Measurements from ENCODE around the gene FRMD1.

Gene FRMD1
- 0 reads per million in 3 experiments for total RNA-seq

- no peak for DNase-seq
These were observed at the start of gene FRMD1 for GRCh38 chr6:168078943-168079405. Gene FRMD1 (minus strand): TSS chr6:168079212. CDS start chr6:168079094, 118 bp downstream.

DNA sequence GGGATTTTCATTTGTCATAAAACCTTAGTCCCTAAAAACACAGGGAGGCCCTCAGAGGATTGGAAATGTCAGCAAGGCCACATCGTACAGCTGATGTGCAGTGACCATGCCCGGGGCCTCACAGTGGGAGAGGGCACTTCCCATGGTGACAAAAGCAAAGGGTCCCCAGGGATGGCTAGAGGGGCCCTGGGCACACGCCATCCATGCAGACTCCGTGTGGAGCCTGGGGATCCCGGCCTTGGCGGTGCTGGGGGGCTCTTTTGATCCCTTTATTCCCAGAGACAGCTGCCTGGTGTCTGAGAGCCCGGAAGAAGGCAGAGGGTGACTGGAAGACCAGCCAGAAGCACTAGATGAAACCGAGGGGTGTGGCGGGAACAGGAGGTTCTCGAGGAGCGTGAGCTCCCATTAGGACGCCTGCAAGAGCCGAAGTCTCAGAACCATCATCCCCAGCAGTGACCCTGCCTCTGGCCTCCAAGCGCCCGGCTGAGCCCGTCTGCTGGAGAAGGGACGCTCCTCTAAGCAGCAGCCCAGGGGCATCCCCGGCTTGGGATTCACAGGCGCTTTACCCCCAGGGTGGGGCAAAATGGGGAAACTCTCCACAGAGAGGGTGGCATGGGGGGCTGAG lies 49.1 kb upstream of the FRMD1 start:
- DNase-seq: no peak

DNA sequence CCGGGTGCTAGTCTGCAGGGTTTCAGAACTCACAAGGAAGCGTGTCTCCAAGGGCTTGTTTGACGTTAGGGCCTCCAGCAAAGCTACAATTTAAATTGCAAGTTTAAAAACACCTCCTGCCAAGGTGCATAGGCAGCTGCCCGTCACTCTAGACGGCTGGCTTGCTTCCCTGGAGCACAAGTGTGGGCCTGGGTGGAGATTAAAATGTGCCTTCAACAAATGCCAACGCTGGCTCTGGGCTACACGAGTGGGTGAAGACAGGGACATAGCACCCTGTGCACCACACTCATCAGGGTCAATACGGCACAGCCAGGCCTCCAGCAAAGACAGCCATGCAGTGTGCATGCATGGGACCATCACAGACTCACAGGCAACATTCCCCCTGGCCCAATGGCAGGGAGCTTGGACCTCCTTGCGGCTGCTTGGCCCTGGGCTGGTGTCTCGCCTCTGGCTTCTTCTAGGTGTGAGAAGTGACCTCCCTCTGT lies 48.4 kb upstream of the FRMD1 start:
- DNase-seq: no peak

DNA sequence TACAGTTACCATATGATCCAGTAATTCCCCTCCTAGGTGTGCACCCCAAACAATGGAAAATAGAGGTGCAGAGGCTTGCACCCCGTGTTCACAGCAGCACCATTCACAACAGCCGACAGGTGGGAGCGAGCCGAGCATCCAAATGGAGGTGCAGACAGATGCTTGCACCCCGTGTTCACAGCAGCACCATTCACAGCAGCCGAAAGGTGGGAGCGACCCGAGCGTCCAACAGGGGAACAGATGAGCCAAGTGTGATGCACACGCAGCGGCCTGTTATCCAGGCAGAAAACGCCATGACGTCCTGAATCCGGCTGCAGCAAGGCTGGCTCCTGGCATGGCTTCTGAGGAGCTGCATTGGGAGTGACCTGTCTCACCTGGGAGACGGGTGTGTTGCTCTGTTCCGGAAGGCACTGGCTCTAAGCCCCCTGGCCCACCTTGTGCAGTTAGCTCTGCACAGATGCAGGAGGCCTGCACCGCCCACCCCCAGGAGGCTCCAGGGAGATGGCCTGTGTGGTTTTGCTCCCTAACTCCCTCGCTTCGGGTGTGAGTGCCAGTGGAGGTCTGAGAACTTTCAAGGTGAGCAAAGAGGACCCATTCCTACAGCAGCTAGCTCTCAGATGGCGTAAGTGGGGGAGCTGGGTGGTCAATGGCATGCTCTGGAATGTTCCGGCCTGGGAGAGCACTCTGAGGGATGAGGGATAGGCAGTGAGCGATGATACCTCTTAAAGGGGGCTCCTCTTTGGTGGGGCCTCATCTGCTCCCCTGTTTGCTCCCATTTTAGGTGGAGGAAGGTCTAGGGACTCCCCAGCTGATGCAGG lies 47.8 kb upstream of the FRMD1 start:
- no peak for DNase-seq

DNA sequence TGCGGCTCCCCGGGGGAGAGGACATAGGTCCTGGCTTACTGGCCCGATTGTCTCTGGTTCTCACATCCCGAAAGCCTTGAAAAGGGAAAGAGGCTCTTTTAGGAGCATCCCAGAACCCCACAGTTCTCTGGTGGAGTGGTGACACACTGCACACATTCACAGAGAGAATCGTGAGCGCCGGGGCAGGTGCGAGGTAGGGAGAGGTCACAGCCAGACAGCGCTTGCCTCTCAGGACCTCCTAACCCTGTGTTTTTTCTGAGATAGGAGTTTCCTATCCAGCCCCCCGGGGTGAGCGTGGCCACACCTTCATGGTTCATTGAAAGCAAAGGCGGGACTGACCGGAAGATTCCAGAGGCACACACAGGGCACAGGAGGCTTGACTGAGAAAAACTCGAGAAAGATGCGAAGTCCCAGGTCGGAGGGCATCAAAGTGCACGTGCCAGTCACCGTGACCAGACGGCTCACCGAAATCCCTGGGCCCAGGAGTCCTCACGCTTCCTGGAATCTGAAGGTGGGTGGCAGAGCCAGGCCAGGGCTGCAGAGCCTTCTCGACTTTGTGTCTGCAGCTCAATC lies 46.5 kb upstream of the FRMD1 start:
- DNase-seq: no peak

DNA sequence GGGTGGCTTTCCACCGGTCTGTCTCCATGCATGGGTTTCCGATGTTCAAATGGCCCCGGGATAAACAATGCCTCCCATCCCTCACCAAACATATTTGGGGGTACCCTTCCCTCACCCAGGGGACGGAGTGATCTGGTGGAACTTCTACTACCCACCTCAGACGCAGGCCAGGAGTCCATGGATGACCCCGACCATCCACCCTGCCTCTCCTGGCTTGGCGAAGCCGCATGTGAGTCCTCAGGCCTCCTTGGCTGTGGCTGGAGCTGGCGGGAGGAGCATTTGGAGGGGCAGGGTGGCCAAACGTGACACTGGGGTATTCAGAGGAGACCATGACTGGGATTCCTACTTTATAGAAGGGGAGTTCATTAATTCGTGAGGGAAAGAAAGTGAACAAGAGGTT lies 45.9 kb upstream of the FRMD1 start:
- no peak for DNase-seq

GRCh38 chr6:168124158-168124557 lies 45.1 kb upstream of the FRMD1 start:
- no peak for DNase-seq

DNA sequence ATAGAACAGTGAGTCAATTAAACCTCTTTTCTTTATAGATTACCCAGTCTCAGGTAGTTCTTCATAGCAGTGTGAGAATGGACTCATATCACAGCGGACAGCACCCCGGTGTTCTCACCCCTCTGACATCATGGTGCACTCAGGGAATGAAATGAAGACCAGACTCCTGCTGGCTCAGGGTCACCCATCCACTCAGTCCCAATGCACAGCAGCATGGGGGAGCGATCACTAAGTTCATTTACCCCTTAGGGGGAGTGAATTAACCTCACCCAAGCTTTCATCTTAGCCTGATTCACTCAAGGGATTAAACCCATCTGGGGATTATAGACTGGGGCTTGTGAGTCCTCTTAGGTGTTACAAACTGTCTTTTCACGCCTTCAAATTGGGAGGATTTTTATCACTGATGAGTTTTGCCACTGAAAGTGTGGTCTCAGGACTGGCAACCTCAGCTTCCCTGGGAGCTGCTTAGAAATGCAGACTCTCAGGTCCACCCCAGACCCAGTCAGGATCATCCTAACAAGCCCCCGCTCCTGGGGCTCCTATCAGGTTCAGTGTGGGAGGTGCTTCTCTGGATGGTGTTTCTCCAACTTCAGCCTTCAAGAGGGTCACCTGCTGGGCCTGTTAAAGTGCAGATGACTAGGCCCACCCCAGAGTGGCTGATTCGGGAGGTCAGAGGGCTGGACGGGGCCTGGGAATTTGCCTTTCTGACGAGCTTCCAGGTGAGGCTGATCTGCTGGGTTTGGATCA lies 44.3 kb upstream of the FRMD1 start:
- DNase-seq: no peak

- no peak for DNase-seq
These were observed 43.5 kb upstream of the FRMD1 start for GRCh38 chr6:168122521-168122920.

GRCh38 chr6:168122011-168122410 lies 43.0 kb upstream of the FRMD1 start:
- DNase-seq: no peak

DNA sequence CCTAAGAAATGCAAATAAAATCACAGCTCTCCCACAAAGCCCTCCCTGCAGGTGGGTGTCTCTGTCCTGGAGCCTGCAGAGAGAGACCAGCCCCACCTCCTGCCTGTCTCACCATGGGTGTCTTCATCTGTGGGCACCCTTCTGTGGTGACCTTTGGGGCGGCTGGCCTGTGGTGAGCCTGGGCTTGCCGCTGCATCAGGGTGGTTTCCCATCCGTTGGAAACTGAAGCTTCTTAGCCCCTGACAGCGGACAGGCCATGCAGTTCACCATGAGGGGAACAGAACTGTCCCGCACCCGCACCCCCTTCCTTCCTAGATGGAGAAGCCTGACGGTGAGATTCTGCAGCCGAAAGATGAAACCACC lies 42.3 kb upstream of the FRMD1 start:
- no peak for DNase-seq

DNA sequence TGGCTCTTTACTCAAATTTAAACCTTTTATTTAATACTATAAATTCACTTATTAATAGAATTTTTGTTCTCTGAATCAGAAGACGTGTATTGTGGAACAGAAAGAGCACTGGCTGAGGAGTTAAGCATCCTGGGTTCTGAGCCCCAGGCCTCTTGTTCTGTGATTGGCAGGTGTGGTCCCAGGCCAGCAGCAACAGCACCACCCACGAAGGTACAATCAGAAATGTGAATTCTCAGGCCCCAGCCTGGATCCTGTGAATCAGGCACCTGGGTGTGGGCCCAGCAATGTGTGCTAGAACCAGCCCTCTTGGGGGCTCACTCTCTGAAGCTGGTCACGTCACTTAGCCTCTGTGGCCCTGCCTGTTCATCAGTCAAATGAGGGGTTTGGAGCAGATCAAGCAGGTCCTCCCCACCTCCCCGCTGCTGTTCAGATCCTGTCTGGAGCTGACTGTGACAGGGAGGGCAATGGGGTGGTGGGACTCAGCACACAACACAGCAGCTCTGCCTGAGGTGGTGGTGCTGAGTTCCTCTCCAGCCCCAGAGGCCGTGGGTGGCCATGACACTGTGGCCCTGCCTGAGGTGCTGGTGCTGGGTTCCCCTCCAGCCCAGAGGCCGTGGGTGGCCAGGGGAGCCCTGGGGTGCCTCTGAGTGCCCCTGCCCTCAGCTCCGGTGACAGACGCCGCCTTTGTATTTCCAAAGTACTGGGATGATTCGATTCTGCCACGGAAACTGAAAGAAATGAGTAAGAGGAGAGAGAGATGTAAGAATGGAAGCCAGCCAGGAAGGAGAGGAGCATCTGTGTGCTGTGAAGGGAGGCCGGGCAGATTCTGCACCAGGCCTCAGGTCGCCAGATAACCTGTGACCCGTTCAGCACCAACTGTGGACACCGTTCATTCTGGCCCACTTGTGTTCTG lies 41.6 kb upstream of the FRMD1 start:
- no peak for DNase-seq

DNA sequence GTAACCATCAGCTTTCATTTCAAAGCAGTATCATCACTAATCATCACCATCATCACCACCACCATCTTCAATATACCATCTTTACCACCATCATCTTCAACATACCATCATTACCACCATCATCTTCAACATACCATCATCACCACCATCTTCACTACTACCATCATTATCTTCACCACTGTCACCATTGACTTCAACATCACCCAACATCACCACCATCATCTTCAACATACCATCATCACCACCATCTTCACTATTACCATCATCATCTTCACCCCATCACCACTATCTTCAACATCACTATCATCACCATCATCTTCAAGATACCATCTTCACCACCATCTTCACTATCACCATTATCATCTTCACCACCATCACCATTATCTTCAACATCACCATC lies 40.5 kb upstream of the FRMD1 start:
- no peak for DNase-seq

DNA sequence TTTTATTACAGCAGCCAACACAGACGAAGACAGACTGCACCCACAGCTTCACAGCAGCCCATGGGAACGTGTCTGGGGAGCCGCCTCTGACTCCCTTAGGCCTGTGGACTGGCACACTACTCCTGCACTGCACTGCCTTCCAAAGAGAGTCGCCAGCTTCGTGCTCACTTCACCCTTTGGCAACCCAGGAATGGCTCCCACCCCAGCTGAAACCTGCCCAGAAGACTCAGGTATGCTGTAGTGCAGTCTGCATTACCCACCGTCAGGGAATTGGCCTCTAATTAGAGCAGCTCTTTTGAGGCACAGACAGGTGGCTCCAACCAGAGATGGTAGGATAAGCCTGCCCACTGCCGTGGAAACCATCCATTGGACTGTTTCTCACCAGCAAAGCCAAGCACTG lies 39.9 kb upstream of the FRMD1 start:
- no peak for DNase-seq

- DNase-seq: no peak
These were observed 38.9 kb upstream of the FRMD1 start for GRCh38 chr6:168117942-168118341.

DNA sequence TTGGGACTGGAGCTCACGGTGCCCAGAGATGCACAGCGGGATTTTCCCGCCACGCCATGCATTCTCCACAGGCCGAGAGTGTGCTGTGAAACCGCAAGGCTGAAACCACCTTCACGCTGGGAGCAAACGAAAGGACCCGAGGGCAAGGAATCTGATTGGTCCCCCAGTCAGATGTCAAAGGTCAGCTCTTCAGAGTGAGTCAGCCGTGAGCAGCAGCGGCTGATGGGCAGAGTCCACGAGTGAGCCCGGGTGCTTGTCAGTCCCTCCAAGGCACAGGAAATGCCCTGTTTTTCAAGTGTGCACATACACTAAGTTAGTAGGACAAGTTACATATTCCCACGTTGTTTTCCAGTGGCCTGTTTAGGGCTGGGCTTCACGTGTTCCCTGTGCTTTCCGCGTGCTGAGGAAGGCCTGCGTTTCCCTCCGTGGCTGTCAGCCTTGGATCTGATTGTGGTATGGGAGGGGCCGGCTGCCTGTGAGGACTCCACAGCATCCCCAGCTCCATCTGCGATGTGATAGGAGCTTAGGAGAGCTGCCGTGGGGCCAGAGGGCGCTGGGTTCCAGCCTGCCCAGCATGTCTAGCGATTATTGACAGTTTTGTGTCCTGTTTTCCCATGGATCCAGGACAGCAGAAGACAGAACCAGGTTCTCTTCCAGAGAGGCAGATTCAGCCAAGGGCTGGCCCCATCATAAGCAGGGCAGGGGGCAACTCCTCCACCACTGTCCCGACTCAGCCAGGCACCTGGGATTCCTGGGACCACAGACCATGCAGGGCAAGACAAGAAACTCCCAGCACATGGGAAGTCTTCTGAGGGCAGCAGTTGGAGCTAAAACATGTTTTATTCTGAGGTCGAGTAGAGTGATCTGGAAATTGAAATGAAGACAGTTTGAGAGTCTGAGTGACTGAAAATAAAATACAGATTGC lies 38.2 kb upstream of the FRMD1 start:
- DNase-seq: no peak

GRCh38 chr6:168116438-168116974 lies 37.5 kb upstream of the FRMD1 start:
- no peak for DNase-seq

GRCh38 chr6:168115748-168116437 lies 36.9 kb upstream of the FRMD1 start:
- no peak for DNase-seq

- no peak for DNase-seq
These were observed 34.2 kb upstream of the FRMD1 start for GRCh38 chr6:168113226-168113625.

DNA sequence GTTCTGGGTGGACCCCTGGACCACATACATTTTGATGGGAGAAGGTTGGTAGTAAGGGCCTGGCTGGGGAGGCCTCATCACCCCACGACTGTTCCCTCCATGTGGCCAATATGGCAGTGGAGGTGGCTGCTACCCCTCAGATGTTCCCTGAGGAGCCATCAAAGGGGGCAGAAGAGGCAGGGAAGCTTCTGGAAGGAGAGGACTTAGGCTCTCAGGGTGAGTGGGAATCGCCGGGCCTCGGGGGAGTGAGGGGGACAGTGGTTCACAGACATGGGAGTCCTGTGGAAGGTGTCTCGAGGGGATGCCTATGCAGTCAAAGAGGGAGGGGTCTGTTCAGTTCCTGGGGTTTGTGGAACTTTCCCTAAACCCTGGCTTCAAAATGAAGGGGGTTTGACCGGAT lies 32.9 kb upstream of the FRMD1 start:
- no peak for DNase-seq
